ENCODE measurements around the gene BEND7. TPM values are rescaled to one million over a fixed set of nuclear protein-coding genes. Genes with fewer than 3 reads are reported as not detected.

Gene BEND7
- total RNA-seq, 1 donor from 2014 or later: 31.1 TPM

DNA sequence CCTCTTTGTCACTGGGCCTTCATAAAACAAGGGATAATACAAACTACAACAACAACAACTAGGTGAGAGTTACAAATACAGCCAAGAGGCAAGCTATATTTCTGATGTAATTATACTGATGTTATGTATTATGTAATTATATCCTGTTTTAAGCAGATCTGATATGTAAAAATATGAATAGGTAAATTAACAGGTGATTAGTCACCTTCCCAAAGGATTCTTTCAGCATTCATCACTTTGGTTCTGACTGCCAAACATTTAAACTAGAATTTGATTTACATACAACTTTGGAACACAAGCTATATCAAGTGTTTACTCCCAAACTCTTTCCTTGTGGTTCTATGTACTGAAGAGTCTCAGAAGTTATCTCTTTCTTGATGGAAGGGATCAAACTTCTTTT is 53.7 kb downstream of the BEND7 start:
- TF ChIP-seq, protein P1, sequence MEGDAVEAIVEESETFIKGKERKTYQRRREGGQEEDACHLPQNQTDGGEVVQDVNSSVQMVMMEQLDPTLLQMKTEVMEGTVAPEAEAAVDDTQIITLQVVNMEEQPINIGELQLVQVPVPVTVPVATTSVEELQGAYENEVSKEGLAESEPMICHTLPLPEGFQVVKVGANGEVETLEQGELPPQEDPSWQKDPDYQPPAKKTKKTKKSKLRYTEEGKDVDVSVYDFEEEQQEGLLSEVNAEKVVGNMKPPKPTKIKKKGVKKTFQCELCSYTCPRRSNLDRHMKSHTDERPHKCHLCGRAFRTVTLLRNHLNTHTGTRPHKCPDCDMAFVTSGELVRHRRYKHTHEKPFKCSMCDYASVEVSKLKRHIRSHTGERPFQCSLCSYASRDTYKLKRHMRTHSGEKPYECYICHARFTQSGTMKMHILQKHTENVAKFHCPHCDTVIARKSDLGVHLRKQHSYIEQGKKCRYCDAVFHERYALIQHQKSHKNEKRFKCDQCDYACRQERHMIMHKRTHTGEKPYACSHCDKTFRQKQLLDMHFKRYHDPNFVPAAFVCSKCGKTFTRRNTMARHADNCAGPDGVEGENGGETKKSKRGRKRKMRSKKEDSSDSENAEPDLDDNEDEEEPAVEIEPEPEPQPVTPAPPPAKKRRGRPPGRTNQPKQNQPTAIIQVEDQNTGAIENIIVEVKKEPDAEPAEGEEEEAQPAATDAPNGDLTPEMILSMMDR (IDR thresholded peaks at IDR 0.05): no peak
- DNase-seq: no peak
- Histone ChIP-seq H3K27ac (no peak overlapping the region), H3K4me3 (no peak overlapping the region), H3K36me3 (no peaks in the 10 kb centered on the region), H3K9me3 (no peaks in the 10 kb centered on the region), H3K27me3 (no peaks in the 10 kb centered on the region), H3K4me1 (no peaks in the 10 kb centered on the region)
- no peak for ATAC-seq
- intact Hi-C loops (cut with DNase I): no loop called here

DNA sequence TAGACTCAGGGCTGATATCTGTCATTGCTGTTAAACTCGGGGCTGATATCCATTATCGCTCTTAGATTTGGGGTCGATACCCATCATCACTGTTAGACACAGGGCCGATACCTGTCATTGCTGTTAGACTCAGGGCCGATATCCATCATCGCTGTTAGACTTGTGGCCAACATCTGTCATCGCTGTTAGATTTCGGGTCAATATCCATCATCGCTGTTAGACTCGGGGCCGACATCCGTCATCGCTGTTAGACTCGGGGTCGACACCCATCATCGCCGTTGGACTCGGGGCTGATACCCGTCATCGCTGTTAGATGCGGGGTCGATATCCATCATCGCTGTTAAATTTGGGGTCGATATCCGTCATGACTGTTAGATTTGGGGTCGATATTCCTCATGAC is 54.8 kb downstream of the BEND7 start:
- Histone ChIP-seq H3K4me3 (no peak overlapping the region), H3K4me1 (no peaks in the 10 kb centered on the region), H3K9me3 (no peaks in the 10 kb centered on the region), H3K36me3 (no peaks in the 10 kb centered on the region), H3K27ac (no peak overlapping the region), H3K27me3 (no peaks in the 10 kb centered on the region)
- no peak for ATAC-seq
- no peak for DNase-seq
- TF ChIP-seq, protein P1 (IDR thresholded peaks at IDR 0.05): no peak
- intact Hi-C loops (cut with DNase I): no loop called here

DNA sequence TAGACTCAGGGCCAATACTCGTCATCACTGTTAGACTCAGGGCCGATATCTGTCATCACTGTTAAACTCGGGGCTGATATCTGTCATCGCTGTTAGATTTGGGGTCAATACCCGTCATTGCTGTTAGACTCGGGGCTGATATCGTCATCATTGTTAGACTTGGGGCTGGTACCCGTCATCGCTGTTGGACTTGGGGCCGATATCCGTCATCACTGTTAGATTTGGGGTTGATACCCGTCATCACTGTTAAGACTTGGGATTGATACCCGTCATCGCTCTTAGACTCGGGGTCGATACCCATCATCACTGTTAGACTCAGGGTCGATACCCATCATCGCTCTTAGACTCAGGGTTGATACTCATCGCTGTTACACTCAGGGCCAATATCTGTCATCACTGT is 56.5 kb downstream of the BEND7 start:
- H3K27ac ChIP-seq: no peak overlapping the region
- no peaks in the 10 kb centered on the region for H3K36me3 ChIP-seq
- no peak for DNase-seq
- intact Hi-C loops (cut with DNase I): no loop called here
- ATAC-seq: no peak
- H3K4me3 ChIP-seq: no peak overlapping the region
- H3K27me3 ChIP-seq: no peaks in the 10 kb centered on the region
- H3K4me1 ChIP-seq: no peaks in the 10 kb centered on the region
- TF ChIP-seq, protein P1 (IDR thresholded peaks at IDR 0.05): no peak
- H3K9me3 ChIP-seq: no peaks in the 10 kb centered on the region

DNA sequence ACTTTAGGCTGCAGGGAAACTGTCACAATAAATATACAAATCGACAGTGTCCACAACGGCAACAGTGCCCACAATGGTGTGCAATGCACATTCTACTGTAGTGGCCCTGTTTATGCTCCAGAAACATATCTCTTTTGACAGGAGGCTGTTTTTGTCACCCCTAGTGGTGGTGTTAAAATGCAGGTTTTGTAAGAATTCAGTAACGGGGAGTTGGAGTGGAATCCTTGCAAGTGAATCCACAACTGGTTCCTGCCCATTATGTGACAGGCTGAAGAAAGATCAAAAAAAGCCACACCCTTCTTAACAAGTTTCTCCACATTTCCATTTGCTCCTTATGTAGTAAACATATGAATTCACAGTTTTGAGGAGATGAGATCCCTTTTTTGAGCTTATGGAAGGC is 58.5 kb downstream of the BEND7 start:
- Histone ChIP-seq H3K4me3 (no peak overlapping the region), H3K36me3 (no peaks in the 10 kb centered on the region), H3K27me3 (no peaks in the 10 kb centered on the region), H3K27ac (no peak overlapping the region), H3K9me3 (no peaks in the 10 kb centered on the region), H3K4me1 (no peaks in the 10 kb centered on the region)
- ATAC-seq: no peak
- TF ChIP-seq, protein P1 (IDR thresholded peaks at IDR 0.05): no peak
- no peak for DNase-seq
- intact Hi-C loops (cut with DNase I): no loop called here

DNA sequence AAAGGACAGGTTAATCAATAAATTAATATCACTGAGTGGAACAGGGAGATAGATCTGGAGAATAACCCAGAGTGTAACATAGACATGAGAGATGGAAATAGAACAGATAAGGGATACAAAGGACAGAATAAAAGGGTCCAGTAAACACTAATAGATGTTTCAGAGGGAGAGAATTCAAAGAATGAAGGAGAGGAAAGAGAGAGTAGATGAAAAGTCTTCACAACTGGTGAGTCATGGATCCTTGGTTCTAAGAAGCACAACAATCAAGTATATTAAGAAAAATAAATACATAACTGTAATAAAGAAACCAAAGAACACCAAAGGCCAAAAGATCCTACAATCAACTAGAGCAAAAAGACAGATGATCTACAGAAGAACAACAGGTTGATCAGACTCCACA is 66.3 kb downstream of the BEND7 start:
- no peaks in the 10 kb centered on the region for H3K27me3 ChIP-seq
- TF ChIP-seq, protein P1 (IDR thresholded peaks at IDR 0.05): no peak
- ATAC-seq: no peak

DNA sequence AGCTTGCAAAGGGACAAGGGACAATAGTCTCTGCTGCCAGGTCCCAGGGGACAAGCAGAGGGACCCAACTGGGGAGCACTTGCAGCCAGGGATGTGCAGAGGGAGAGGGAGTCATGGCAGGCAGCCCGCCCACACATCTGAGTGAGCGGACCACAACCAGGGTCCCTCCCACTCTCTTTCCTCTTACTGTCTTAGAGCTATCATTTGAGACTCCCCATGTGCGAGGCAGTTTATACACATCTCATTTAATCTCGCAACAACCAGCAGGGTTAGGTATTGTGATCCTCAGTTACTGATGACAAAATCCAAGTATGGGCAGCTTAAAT is 70.2 kb downstream of the BEND7 start:
- H3K4me1 ChIP-seq: no peaks in the 10 kb centered on the region
- TF ChIP-seq, protein P1 (IDR thresholded peaks at IDR 0.05): no peak
- no peak overlapping the region for H3K27ac ChIP-seq
- DNase-seq: no peak
- no peaks in the 10 kb centered on the region for H3K27me3 ChIP-seq
- no peaks in the 10 kb centered on the region for H3K9me3 ChIP-seq
- intact Hi-C loops (cut with DNase I): no loop called here
- no peak for ATAC-seq
- H3K36me3 ChIP-seq: no peaks in the 10 kb centered on the region
- no peak overlapping the region for H3K4me3 ChIP-seq

More for the DNA sequence above, 66.3 kb downstream of the BEND7 start:
- Histone ChIP-seq H3K36me3 (no peaks in the 10 kb centered on the region), H3K4me3 (no peak overlapping the region), H3K4me1 (no peaks in the 10 kb centered on the region), H3K27ac (no peak overlapping the region), H3K9me3 (no peaks in the 10 kb centered on the region)
- no peak for DNase-seq
- intact Hi-C loops (cut with DNase I): no loop called here

All from upper lobe of right lung (tissue), 1 donor.